Fibroblast of lung (primary cell): Measurements from ENCODE around the gene NYAP1.

Source experiments
- EZH2 ChIP-seq: IDR thresholded peaks from 2 replicates; pipeline ENCODE4 v1.5.1; 2012; ENCODE audit warnings: low read length, control low read depth, mild to moderate bottlenecking; ENCODE audit errors: missing control alignments
- TF ChIP-seq, protein P1 (sequence below), 2 donors: IDR thresholded peaks in 1 of 2; conservative IDR thresholded peaks in 1 of 2; 1 replicate in 1 of 2; 2 replicates in 1 of 2; pipeline ENCODE4 v1.5.1; 2011 to 2012; ENCODE audit warnings: low read length in 2 of 2, control low read depth in 1 of 2, inconsistent platforms in 1 of 2, low read depth in 1 of 2, mild to moderate bottlenecking in 1 of 2

DNA sequence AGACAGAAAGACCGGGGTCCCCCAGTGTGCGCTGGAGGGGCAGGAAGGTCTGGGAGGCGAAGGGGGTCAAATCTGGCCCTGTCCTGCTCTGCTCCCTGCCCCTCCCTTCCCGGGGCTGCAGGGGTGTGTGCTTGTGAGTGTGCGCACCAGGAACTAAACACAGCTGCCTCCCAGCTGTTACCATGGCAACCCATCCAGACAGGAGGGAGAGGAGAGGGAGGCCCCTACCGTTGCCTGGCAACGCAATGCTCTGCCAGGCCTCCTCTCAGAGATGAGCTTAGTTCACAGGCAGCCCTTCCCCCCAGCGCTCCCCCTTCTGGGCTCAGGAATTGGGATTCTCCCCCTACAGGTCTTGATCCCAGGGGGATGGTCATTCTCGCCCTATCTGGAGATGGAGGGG, 6.1 kb downstream of the NYAP1 start:
- TF ChIP-seq, protein P1, sequence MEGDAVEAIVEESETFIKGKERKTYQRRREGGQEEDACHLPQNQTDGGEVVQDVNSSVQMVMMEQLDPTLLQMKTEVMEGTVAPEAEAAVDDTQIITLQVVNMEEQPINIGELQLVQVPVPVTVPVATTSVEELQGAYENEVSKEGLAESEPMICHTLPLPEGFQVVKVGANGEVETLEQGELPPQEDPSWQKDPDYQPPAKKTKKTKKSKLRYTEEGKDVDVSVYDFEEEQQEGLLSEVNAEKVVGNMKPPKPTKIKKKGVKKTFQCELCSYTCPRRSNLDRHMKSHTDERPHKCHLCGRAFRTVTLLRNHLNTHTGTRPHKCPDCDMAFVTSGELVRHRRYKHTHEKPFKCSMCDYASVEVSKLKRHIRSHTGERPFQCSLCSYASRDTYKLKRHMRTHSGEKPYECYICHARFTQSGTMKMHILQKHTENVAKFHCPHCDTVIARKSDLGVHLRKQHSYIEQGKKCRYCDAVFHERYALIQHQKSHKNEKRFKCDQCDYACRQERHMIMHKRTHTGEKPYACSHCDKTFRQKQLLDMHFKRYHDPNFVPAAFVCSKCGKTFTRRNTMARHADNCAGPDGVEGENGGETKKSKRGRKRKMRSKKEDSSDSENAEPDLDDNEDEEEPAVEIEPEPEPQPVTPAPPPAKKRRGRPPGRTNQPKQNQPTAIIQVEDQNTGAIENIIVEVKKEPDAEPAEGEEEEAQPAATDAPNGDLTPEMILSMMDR (conservative IDR thresholded peaks at IDR 0.05 in 1 of 2, IDR thresholded peaks at IDR 0.05 in 1 of 2; ENCODE audit: low read depth in 1 of 2, low read length in 2 of 2): no peak
- TF ChIP-seq EZH2: no peak
